IMR-90 (cell line): ENCODE measurements around the gene IMMP1L. TPM values are rescaled to one million over a fixed set of nuclear protein-coding genes. Genes with fewer than 3 reads are reported as not detected.

Source experiments
- ATAC-seq: fragments of 200-7000 bp; cut with Tn5 transposase; 2 replicates; pipeline ENCODE4 v1.9.1; 2020; ENCODE audit warnings: low read depth, mild to moderate bottlenecking, moderate library complexity
- BruUV-seq: library from RNA; stranded (reverse); fragments of 400-500 nt; replicated peaks from 2 replicates; lab custom pipeline; 2021; lab: Mats Ljungman, UMichigan
- CTCF ChIA-PET: fragments of 300-600 bp; formaldehyde crosslinking; extraction: SDS; loops from one replicate; lab custom pipeline; 2021; ENCODE audit warnings: antibody characterized with exemption; lab: Yijun Ruan, JAX
- POLR2A ChIA-PET: fragments of 300-600 bp; sonication (Branson Sonifier 250); formaldehyde crosslinking; loops from one replicate; lab custom pipeline; 2022; ENCODE audit warnings: antibody characterized with exemption; ENCODE audit not compliant: unreplicated experiment; lab: Charles Lee
- DNase-seq: peaks from one replicate; pipeline ENCODE4 v3.0.0; 2013
- H2AFZ ChIP-seq: replicated peaks from 2 replicates; pipeline ENCODE3; 2013; ENCODE audit warnings: low read length, mild to moderate bottlenecking; ENCODE audit not compliant: poor library complexity
- H2AK5ac ChIP-seq: 2 replicates; pipeline ENCODE4 v1.6.1; 2013; ENCODE audit warnings: low read depth, low read length, inconsistent platforms
- H2AK9ac ChIP-seq: replicated peaks from 2 replicates; pipeline ENCODE3; 2013; ENCODE audit warnings: mild to moderate bottlenecking, low read depth, low read length, moderate library complexity; ENCODE audit not compliant: poor library complexity
- H2BK120ac ChIP-seq: 2 replicates; pipeline ENCODE4 v1.6.1; 2013; ENCODE audit warnings: low read depth, low read length, inconsistent platforms
- H2BK15ac ChIP-seq: 3 replicates; pipeline ENCODE4 v1.6.1; 2013; ENCODE audit warnings: low read depth, low read length, inconsistent platforms
- H2BK20ac ChIP-seq: 2 replicates; pipeline ENCODE4 v1.6.1; 2013; ENCODE audit warnings: low read depth, mild to moderate bottlenecking, inconsistent platforms, low read length, moderate library complexity
- H2BK5ac ChIP-seq: 2 replicates; pipeline ENCODE4 v1.6.1; 2013; ENCODE audit warnings: mild to moderate bottlenecking, low read depth, low read length, inconsistent platforms; ENCODE audit not compliant: poor library complexity, severe bottlenecking
- H3K14ac ChIP-seq: replicated peaks from 2 replicates; pipeline ENCODE4 v1.6.1; 2013; ENCODE audit warnings: low read depth, low read length, inconsistent platforms
- H3K18ac ChIP-seq: 2 replicates; pipeline ENCODE4 v1.6.1; 2013; ENCODE audit warnings: low read depth, low read length, control low read depth
- H3K23ac ChIP-seq: 2 replicates; pipeline ENCODE4 v1.6.1; 2013; ENCODE audit warnings: low read depth, low read length, inconsistent platforms
- H3K27ac ChIP-seq: 2 replicates; pipeline ENCODE4 v1.5.1; 2013; ENCODE audit warnings: mild to moderate bottlenecking, control low read depth, low read length; ENCODE audit not compliant: insufficient read depth
- H3K27me3 ChIP-seq: 2 replicates; pipeline ENCODE4 v1.6.1; 2013; ENCODE audit warnings: low read length; ENCODE audit not compliant: control insufficient read depth, insufficient read depth
- H3K36me3 ChIP-seq: 2 replicates; pipeline ENCODE4 v1.6.1; 2013; ENCODE audit warnings: low read length, mixed read lengths; ENCODE audit not compliant: control insufficient read depth, insufficient read depth
- H3K4ac ChIP-seq: 2 replicates; pipeline ENCODE4 v1.6.1; 2013; ENCODE audit warnings: low read depth, low read length, inconsistent platforms
- H3K4me1 ChIP-seq: 2 replicates; pipeline ENCODE4 v1.6.1; 2013; ENCODE audit warnings: low read length, mixed read lengths; ENCODE audit not compliant: control insufficient read depth, insufficient read depth
- H3K4me2 ChIP-seq: 2 replicates; pipeline ENCODE4 v1.6.1; 2013; ENCODE audit warnings: low read depth, mild to moderate bottlenecking, control low read depth, low read length, moderate library complexity
- H3K4me3 ChIP-seq: 2 replicates; pipeline ENCODE4 v1.5.1; 2013; ENCODE audit warnings: low read depth, mild to moderate bottlenecking, control low read depth, low read length, moderate library complexity; ENCODE audit not compliant: insufficient read depth
- H3K56ac ChIP-seq: 2 replicates; pipeline ENCODE4 v1.6.1; 2013; ENCODE audit warnings: low read length, inconsistent platforms; ENCODE audit not compliant: insufficient read depth; ENCODE audit errors: extremely low read depth
- H3K79me1 ChIP-seq, 2 experiments: 2 replicates each; pipeline ENCODE4 v1.6.1; 2013; ENCODE audit warnings: low read length in 2 of 2, inconsistent platforms in 1 of 2, low read depth in 1 of 2
- H3K9ac ChIP-seq: 2 replicates; pipeline ENCODE4 v1.6.1; 2013; ENCODE audit warnings: low read depth, low read length, control low read depth
- H3K9me1 ChIP-seq: 2 replicates; pipeline ENCODE4 v1.6.1; 2013; ENCODE audit warnings: low read length, inconsistent platforms; ENCODE audit not compliant: insufficient read depth
- H3K9me3 ChIP-seq: 2 replicates; pipeline ENCODE4 v1.6.1; 2013; ENCODE audit warnings: low read length; ENCODE audit not compliant: control insufficient read depth, insufficient read depth
- H4K20me1 ChIP-seq: 2 replicates; pipeline ENCODE4 v1.6.1; 2013; ENCODE audit warnings: low read length, inconsistent platforms; ENCODE audit not compliant: insufficient read depth
- H4K5ac ChIP-seq: 2 replicates; pipeline ENCODE4 v1.6.1; 2013; ENCODE audit warnings: mild to moderate bottlenecking, low read depth, low read length, control low read depth
- H4K8ac ChIP-seq, 2 experiments: 2 replicates each; pipeline ENCODE4 v1.6.1; 2013; ENCODE audit warnings: low read depth in 2 of 2, low read length in 2 of 2, control low read depth in 1 of 2, inconsistent platforms in 1 of 2
- H4K91ac ChIP-seq: 2 replicates; pipeline ENCODE4 v1.6.1; 2013; ENCODE audit warnings: low read depth, low read length, inconsistent platforms; ENCODE audit not compliant: insufficient read depth
- BHLHE40 ChIP-seq: fragments of 150-350 bp; IDR thresholded peaks from 2 replicates; pipeline ENCODE4 v1.6.1; 2016; ENCODE audit warnings: mild to moderate bottlenecking, low read depth, low read length
- CEBPB ChIP-seq: IDR thresholded peaks from 2 replicates; pipeline ENCODE4 v1.6.1; 2012; ENCODE audit warnings: low read depth, low read length, improper control_type of control experiment
- CHD1 ChIP-seq: IDR thresholded peaks from 2 replicates; pipeline ENCODE4 v1.6.1; 2012; ENCODE audit warnings: low read depth, low read length, improper control_type of control experiment
- FOS ChIP-seq: fragments of 150-350 bp; IDR thresholded peaks from 2 replicates; pipeline ENCODE4 v1.6.1; 2016; ENCODE audit warnings: low read depth, low read length
- MAFK ChIP-seq: IDR thresholded peaks from 2 replicates; pipeline ENCODE4 v1.6.1; 2012; ENCODE audit warnings: low read depth, low read length, improper control_type of control experiment
- MXI1 ChIP-seq: IDR thresholded peaks from 2 replicates; pipeline ENCODE4 v1.6.1; 2012; ENCODE audit warnings: low read depth, mild to moderate bottlenecking, low read length, moderate library complexity, borderline replicate concordance
- NFE2L2 ChIP-seq: fragments of 150-350 bp; IDR thresholded peaks from 2 replicates; pipeline ENCODE4 v1.6.1; 2016; ENCODE audit warnings: low read depth, mild to moderate bottlenecking, low read length
- POLR2A ChIP-seq: IDR thresholded peaks from 2 replicates; pipeline ENCODE4 v1.6.1; 2012; ENCODE audit warnings: mild to moderate bottlenecking, low read depth, low read length
- RAD21 ChIP-seq: IDR thresholded peaks from 2 replicates; pipeline ENCODE4 v1.6.1; 2012; ENCODE audit warnings: low read length, improper control_type of control experiment
- RCOR1 ChIP-seq: IDR thresholded peaks from 2 replicates; pipeline ENCODE4 v1.6.1; 2012; ENCODE audit warnings: mild to moderate bottlenecking, low read length, improper control_type of control experiment; ENCODE audit not compliant: insufficient replicate concordance
- RFX5 ChIP-seq: IDR thresholded peaks from 2 replicates; pipeline ENCODE4 v1.8.0; 2012; ENCODE audit warnings: low read depth, mild to moderate bottlenecking, low read length, moderate library complexity
- SMC3 ChIP-seq: fragments of 150-350 bp; IDR thresholded peaks from 2 replicates; pipeline ENCODE4 v1.6.1; 2016; ENCODE audit warnings: low read depth, mild to moderate bottlenecking, antibody characterized with exemption, low read length, moderate library complexity
- WGBS, 2 experiments: methylation state at CpG; one replicate each; pipeline versions ENCODE4 v1.1.5 to v1.1.7; 2013; ENCODE audit warnings: missing lambda C conversion rate in 2 of 2; ENCODE audit not compliant: insufficient read length in 1 of 2; ENCODE audit errors: extremely low coverage in 2 of 2; 5-methylcytosine and 5-hydroxymethylcytosine counted together
- dilution Hi-C: fragments of 300-500 bp; cut with HindIII; formaldehyde crosslinking; loops from one replicate; pipeline ENCODE4 v1.14.3; 2018; ENCODE audit warnings: low sequenced_read_pairs; ENCODE audit not compliant: unreplicated experiment
- in situ Hi-C: fragments of 300-500 bp; cut with MboI; formaldehyde crosslinking; loops from 3 replicates; pipeline ENCODE4 v1.14.3; 2019; ENCODE audit warnings: low sequenced_read_pairs, inconsistent platforms, mixed read lengths
- intact Hi-C: fragments of 100-400 bp; cut with micrococcal nuclease; formaldehyde crosslinking; loops from 2 replicates; pipeline ENCODE4 v1.10.0; 2022
- polyA plus RNA-seq, 3 experiments: library from polyadenylated mRNA; depleted of rRNA; stranded (reverse); fragments of >200 nt; gene quantifications; 2 replicates each; pipeline ENCODE4 v1.2.3, GENCODE V29; 2012; ENCODE audit warnings: low replicate concordance in 1 of 3
- total RNA-seq: library from RNA; depleted of rRNA; stranded (reverse); fragments of >200 nt; gene quantifications from 2 replicates; pipeline ENCODE4 v1.2.3, GENCODE V29; 2012
- TF ChIP-seq, protein P1 (sequence below): fragments of 150-350 bp; IDR thresholded peaks from 2 replicates; pipeline ENCODE4 v1.6.1; 2016; ENCODE audit warnings: low read depth, mild to moderate bottlenecking, low read length, moderate library complexity, borderline replicate concordance
- TF ChIP-seq, protein P2 (sequence below): fragments of 150-350 bp; IDR thresholded peaks from 2 replicates; pipeline ENCODE4 v1.6.1; 2017; ENCODE audit warnings: mild to moderate bottlenecking, antibody characterized with exemption, low read length, low read depth
- TF ChIP-seq, protein P3 (sequence below): conservative IDR thresholded peaks from 2 replicates; pipeline ENCODE4 v1.5.1; 2012; ENCODE audit warnings: mild to moderate bottlenecking, low read depth, low read length, improper control_type of control experiment

The IMMP1L gene
- total and polyA plus RNA-seq, 2 of the 4 experiments (the other 2 are of a cell fraction): 5.0 to 10.7 TPM

DNA sequence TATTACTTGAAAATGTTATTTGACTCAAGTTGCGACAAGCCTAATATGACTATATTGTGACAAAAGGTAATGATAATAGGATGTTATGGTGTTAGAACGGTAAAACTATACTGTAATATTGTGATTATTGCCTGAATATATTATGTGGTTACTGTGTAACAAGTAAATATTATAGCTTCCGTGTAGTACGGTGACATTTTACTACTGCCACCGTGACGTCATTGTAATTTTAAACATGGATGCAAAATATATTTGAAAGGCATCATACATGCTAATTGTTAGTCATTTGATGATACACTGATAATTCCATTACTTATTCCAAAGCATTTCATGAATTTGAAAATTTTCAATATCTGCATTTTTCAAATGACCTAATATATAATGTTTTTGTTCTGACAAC lies 2.7 kb upstream of the IMMP1L start:
- WGBS, 2 experiments: no CpG with 5 or more reads among the region's 6 CpGs
- Histone ChIP-seq H2AK5ac (no peak overlapping the region), H3K36me3 (no peaks in the 10 kb centered on the region), H4K20me1 (no peaks in the 10 kb centered on the region), H3K9me1 (0 out of 2 replicates have a peak, but pooled peaks cover 3% of the 10 kb centered on the region), H4K8ac (no peak overlapping the region), H3K27me3 (no peaks in the 10 kb centered on the region), H3K9ac (no peak overlapping the region), H3K4ac (no peak overlapping the region), H3K14ac (no peak overlapping the region), H3K9me3 (no peaks in the 10 kb centered on the region), H3K4me1 (no peaks in the 10 kb centered on the region), H2AK9ac (no peak overlapping the region), H4K91ac (no peak overlapping the region), H3K18ac (no peak overlapping the region), H2AFZ (no peak overlapping the region), H3K4me3 (no peak overlapping the region), H2BK15ac (no peak overlapping the region), H2BK120ac (no peak overlapping the region), H3K27ac (no peak overlapping the region), H3K23ac (no peak overlapping the region), H3K79me1 (peaks cover 10 to 18% of the 10 kb centered on the region in 2 experiments), H2BK5ac (no peak overlapping the region), H3K4me2 (no peak overlapping the region), H2BK20ac (no peak overlapping the region), H3K56ac (no peak overlapping the region), H4K5ac (no peak overlapping the region)
- DNase-seq: no peak
- ChIA-PET POLR2A (no interaction called here), CTCF (no interaction called here)
- in situ Hi-C loops (no loop called here), dilution Hi-C loops (no loop called here), intact Hi-C loops (no loop called here)
- no TSS peak for BruUV-seq
- no peak for ATAC-seq
- TF ChIP-seq CHD1: no peak
- TF ChIP-seq BHLHE40: no peak
- TF ChIP-seq RFX5: no peak
- TF ChIP-seq MXI1: no peak
- TF ChIP-seq, protein P1, sequence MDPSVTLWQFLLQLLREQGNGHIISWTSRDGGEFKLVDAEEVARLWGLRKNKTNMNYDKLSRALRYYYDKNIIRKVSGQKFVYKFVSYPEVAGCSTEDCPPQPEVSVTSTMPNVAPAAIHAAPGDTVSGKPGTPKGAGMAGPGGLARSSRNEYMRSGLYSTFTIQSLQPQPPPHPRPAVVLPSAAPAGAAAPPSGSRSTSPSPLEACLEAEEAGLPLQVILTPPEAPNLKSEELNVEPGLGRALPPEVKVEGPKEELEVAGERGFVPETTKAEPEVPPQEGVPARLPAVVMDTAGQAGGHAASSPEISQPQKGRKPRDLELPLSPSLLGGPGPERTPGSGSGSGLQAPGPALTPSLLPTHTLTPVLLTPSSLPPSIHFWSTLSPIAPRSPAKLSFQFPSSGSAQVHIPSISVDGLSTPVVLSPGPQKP: no peak
- TF ChIP-seq, protein P2, sequence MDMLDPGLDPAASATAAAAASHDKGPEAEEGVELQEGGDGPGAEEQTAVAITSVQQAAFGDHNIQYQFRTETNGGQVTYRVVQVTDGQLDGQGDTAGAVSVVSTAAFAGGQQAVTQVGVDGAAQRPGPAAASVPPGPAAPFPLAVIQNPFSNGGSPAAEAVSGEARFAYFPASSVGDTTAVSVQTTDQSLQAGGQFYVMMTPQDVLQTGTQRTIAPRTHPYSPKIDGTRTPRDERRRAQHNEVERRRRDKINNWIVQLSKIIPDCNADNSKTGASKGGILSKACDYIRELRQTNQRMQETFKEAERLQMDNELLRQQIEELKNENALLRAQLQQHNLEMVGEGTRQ: no peak
- no peak for TF ChIP-seq RAD21
- TF ChIP-seq MAFK: no peak
- no peak for TF ChIP-seq NFE2L2
- TF ChIP-seq POLR2A: no peak
- TF ChIP-seq RCOR1: no peak
- no peak for TF ChIP-seq SMC3
- TF ChIP-seq, protein P3, sequence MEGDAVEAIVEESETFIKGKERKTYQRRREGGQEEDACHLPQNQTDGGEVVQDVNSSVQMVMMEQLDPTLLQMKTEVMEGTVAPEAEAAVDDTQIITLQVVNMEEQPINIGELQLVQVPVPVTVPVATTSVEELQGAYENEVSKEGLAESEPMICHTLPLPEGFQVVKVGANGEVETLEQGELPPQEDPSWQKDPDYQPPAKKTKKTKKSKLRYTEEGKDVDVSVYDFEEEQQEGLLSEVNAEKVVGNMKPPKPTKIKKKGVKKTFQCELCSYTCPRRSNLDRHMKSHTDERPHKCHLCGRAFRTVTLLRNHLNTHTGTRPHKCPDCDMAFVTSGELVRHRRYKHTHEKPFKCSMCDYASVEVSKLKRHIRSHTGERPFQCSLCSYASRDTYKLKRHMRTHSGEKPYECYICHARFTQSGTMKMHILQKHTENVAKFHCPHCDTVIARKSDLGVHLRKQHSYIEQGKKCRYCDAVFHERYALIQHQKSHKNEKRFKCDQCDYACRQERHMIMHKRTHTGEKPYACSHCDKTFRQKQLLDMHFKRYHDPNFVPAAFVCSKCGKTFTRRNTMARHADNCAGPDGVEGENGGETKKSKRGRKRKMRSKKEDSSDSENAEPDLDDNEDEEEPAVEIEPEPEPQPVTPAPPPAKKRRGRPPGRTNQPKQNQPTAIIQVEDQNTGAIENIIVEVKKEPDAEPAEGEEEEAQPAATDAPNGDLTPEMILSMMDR: no peak
- no peak for TF ChIP-seq FOS
- TF ChIP-seq CEBPB: no peak
